ELF-1 (cell line): ENCODE data around the gene INPP5A.
"Not testable (repeated sequence)": the region's sequence is repeated elsewhere in the genome, so short reads cannot be mapped to it uniquely, and the experiment has no call there.

ENCODE experiments used
- DNase-seq: peaks from one replicate; pipeline ENCODE4 v3.0.0-alpha.2; 2016; ENCODE audit warnings: low read depth, low spot score

The INPP5A gene

DNA sequence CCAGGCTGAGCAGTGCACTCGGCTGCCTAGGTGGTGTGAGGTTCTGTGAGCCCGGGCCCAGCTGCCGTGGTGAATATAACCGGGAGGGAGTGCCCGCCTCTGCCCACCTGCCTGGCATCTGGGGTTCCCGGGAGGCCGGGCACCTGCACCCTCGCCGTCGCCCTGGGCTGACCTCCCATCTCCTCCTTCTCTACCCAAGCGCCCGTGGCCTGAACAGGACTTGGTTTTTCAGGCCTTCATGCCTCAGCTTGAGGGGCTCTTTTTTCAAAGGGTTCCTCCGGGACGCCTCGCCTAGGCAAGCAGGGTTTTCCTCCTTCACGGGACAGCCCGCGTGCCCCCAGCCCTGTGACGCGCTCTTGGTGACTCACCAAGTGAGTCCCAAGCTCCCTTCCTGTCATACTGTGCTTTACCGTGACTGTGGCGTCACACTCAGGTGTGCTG is 9.9 kb downstream of the INPP5A start:
- DNase-seq, result no peak

DNA sequence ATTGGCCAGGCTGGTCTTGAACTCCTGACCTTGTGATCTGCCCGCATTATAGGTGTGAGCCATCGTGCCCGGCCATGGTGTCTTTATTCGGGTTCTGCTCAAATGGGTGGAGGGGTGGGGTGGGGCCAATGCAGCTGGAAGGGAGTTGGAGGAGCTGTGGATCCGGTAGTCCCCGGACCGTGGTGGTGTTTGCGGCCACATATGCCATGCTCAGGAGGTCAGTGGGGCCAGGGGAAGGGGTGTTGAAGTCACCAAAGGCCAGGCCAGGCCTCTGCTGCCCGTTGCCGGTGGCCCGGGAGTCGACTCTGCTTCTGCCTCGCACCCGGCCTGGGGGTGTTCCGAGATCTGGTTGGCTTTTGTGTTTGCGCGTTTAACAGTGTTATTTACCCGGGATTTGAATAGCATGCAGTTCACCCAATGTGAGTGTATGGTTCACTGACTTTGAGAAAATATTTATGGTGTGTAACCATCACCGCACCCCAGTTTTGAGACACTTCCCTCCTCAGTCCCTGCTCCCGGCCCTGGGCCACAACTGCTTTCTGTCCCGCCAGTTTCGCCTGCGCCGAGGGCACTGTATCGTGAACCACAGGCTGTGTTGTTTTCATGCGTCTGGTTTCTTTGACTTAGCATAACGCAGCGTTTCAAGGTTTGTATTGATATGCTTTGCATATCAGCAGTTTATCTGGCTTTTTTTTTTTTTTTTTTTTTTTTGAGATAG is 10.7 kb downstream of the INPP5A start:
- DNase-seq, result no peak

DNA sequence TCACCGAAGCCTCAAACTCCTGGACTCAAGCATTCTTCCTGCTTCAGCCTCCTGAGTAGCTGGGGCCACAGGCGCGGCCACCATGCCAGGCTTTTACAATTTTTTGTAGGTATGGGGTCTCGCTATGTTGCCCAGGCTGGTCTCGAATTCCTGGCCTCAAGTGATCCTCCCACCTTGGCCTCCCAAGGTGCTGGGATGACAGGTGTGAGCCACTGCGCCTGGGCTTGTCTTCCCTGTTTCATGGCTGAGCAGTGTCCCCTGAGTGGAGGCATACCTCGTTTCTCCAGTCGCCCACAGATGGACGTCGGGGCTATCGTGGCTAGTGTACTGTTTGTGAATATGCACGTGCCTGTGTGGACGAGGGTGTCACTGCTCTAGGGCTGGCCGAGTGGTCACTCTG is 11.3 kb downstream of the INPP5A start:
- DNase-seq, result no peak

DNA sequence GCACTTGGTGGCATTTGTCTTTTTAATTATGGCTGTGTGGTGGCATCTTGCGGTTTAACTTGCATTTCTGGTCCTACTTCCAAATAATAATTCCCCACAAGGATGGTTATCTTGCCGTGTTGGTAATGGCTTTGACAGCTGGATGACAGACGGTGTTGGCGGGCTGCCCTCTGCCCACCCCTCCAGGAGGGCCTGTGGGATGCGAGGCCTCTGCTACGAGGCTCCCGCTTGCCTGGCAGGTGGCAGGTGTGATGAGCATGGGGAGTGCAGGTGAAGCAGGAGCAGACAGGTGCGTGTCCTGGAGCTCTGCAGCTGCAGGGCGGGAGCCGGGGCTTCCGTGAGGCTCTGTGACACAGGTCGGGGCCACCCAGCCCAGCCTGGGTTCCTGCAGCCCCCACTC is 11.8 kb downstream of the INPP5A start:
- no peak for DNase-seq

DNA sequence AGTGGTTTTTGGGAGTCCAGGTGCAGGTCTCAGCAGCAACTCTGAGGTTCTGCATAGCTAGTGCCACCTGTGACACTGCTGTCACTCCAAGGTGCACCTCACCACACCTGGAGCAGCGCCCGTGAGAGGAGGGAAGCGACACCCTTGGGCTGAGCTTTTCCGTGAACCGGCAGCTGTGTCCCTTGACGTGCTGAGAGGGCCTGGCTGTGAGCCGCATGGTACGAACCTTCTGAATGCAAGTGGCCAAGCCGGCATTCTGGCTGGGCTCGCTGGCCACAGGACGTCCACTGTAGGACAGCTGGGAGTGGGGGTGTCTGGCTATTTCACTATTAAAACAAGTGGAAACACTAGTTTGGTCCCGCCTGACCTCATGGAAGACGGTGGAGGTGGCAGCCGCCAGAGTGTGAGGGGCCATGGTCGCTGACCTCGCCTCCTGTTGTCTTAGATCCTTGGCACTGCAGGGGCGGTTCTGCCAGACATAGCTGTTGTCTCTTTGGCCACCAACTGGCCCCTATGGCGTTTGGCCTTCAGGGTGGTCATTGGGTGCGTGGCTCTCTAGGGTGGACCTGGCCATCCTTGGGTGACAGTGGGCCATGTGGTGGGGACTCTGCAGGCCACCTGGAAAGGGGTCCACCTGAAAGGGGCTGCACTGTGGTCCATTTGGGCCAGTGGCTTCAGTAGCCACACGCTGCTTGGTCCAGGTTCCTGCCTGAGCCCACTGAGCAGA is 12.9 kb downstream of the INPP5A start:
- DNase-seq, result no peak

DNA sequence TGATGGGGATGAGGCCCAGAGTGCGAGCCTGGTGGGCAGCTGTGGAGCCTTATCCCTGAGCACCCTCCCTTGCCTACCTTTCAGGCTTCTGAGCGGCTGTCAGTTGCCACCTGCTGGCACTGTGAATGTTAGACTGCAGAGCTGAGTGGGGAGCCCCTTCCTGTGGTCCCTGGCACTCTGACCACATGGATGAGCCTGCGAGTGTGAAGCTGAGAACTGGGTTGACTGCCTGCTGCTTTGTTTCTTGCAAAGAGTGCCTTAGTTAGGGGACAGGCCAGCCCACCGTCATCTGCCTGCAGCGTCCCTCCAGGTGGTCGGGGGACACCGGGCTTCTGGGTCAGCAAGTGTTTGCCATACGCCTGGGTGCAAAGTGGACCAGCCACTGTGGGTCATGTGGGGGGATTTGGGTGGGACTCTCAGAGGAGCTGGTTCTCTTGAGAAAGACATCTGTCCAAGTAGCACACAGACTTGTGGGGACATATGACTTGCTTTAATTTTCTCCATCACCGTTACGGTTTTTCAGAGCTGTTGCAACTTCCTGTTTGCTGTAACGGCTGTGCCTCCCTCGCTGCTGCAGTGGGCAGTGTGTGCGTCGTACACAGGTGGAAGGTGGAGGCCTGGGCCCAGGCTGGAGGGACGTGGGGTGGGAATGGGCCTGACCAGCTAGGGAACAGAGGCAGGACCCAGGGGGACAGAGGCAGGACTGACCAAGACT is 13.7 kb downstream of the INPP5A start:
- DNase-seq, result no peak

DNA sequence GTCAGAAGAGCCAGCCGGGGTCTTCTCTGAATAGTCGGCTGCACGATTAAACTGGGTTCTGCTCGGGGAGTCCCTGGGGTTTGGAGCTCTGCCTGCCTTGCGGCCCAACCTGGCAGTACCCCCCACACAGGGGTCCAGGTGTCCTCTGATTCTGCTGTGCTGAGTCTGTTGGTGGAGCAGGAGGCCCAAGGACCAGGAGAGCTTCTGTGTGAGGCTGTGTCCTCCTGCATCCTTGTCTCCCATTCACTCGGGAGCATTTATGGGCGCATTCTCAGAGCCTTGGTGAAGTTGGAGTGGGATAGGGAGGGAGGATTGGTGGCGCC is 14.2 kb downstream of the INPP5A start:
- DNase-seq, result no peak

DNA sequence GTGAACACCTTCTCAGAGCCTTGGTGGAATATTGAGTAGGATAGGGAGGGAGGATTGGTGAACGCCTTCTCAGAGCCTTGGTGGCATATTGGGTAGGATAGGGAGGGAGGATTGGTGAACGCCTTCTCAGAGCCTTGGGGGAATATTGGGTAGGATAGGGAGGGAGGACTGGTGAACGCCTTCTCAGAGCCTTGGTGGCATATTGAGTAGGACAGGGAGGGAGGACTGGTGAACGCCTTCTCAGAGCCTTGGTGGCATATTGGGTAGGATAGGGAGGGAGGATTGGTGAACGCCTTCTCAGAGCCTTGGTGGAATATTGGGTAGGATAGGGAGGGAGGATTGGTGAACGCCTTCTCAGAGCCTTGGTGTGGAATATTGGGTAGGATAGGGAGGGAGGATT is 15.0 kb downstream of the INPP5A start:
- not testable (repeated sequence) for DNase-seq

DNA sequence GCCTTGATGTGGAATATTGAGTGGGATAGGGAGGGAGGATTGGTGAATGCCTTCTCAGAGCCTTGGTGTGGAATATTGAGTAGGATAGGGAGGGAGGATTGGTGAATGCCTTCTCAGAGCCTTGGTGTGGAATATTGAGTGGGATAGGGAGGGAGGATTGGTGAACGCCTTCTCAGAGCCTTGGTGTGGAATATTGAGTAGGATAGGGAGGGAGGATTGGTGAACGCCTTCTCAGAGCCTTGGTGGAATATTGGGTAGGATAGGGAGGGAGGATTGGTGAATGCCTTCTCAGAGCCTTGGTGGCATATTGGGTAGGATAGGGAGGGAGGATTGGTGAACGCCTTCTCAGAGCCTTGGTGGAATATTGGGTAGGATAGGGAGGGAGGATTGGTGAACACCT is 16.0 kb downstream of the INPP5A start:
- not testable (repeated sequence) for DNase-seq

DNA sequence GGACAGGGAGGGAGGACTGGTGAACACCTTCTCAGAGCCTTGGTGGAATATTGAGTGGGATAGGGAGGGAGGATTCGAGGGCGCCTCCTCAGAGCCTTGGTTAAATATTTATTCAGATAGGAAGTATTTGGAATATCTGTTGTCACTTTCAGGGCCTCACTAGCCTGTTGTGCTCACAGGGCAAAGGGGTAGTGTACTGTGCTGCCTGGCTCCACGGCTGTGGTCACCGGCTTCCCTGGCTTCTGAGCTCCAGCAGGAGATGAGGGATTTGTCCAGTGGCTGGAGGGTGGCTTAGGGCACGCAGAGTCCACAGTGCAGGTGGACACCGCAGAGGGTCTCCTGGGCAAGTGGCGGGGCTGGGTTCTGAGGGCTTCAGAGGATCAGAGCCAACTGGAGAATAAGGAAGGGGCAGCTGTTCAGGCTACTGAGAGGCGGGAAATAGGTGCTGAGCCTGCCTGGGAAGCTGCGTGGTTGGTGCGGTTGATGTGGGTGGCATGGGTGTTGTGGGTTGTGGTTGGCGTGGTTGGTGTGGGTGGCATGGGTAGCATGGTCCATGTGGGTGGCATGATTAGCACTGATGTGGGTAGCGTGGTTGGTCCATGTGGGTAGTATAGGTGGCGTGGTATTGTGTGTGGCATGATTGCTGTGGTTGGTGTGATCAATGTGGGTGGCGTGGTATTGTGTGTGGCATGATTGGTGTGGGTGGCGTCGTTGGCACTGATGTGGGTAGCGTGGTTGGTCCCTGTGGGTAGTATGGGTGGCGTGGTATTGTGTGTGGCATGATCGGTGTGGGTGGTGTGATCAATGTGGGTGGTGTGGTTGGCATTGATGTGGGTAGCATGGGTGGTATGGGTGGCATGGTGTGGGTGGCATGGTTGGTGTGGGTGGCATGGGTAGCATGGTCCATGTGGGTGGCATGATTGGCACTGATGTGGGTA is 16.7 kb downstream of the INPP5A start:
- no peak for DNase-seq

DNA sequence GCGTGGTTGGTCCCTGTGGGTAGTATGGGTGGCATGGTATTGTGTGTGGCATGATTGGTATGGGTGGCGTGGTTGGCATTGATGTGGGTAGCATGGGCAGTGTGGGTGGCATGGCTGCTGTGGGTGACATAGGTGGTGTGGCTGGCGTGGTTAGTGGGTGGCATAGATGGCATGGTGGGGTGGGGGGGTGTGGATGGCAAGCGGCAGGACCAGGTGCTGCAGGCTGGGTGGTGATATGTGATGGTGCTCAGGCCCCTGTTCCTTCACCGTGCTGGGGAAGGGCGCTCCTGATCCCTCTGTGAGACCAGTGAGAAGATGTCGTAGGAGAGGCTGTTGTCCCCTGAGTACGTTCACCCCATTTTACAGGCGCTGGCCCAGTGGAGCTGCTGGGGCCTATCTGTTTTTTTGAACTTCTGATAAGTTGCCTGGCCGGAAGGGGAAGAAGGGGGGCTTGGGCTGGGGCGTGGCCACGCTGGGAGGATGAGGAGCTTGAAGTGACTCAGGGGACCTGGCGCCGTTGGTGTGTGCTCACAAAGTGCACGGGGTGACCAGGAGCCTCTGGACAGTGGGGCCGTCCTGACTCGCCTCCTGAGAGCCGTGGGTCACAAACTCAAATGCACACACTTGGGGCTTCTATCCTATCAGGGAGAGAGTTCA is 17.5 kb downstream of the INPP5A start:
- DNase-seq, result no peak

DNA sequence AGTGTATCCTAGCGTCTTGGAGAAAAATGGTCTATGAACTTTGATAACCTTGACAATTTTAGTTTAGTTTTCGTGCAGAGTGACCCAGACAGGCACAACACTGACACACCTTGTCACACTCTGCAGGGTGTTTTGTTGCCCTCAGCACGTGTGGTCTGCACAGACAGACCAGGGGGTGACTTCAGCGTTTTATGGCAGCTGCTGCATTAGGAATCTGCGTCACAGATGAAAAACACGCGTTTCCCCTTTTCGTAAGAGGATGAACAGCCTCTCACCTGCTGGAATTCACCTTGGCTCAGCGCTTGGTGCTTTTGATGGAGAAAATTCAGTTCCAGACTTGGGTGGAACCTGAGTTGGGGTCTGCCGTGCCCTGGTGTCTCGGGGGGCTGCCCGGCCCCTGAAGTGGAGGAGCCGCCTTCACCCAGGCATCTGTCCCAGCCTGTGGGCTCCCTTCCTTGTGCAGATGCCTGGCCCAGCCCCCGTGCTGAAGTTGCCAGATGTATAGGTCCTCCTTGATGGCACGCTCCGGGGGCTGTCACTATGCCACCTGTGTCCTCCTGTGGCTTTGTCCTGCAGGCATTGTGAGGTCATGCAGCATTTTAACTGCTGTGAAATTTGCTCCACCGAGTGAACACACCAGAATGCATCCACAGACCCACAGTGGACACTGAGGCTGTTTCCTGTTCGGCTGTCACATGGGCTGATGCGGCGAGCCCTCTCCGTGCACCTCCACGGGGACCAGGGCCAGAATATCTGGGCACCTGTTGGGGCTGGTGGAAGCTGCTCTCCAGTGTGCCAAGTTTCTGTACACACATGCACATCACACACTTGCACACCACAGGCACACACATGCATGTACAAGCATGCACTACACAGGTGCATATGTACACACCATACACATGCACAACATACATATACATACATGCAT is 18.3 kb downstream of the INPP5A start:
- no peak for DNase-seq

DNA sequence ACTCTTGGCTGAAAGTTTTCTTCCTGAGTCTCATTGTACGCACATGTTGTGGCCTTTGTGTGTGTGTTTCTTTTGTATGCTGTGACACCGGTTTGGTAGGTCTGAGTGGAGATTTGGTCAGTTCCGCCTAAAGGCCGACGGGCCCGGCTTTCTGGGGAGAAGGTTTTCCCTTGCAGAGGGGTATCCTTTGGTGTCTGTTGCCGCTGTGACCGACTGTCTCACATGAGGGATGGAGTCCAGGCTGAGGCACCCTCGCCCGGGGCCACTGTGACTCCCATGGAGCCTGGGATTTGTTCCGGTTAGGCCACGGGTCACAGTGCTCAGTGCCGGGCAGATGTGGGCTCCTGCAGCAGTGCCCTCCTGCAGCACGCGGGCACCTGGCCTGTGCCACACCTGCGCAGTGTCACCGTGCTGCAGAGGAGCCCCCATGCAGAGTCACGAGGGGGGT is 19.4 kb downstream of the INPP5A start:
- no peak for DNase-seq

DNA sequence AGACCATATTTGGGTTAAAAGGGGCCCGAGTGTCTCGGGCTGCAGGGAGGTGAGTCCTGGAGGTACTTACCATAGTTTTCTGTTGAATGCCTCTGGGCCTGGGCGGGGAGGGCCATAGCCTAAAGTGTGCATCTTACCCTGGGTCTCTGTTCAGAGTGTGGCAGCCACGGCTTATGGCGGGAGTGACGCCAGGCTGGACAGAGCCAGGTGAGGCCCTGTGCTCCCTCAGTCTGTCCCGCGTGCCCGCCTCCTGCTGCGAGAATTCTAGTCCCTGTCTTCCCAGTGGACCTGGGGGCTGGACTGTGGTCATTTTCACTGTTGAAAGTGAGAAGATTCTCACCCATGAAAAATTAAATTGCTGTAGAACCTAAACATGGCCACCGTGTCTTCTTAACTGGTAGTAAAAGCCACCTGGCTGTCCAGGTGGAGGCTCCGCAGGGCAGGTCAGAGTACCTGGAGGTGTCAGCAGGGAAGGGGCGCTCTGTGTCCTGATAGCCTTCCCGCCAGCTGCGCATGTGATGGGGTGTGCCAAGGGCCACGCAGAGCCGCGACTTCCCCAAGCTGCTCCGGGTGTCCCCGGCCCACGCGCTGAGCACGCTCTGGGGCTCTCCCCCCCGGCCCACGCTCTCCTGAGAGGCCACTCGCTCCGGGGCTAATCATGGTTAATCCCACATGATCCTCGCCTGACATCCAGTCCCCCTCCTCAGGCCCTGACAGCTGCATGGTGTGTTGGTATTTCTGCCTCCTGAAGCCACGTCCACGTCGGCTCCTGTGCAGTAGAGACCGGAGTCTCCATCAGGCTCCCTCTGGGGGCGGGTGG is 20.3 kb downstream of the INPP5A start:
- DNase-seq, result no peak

DNA sequence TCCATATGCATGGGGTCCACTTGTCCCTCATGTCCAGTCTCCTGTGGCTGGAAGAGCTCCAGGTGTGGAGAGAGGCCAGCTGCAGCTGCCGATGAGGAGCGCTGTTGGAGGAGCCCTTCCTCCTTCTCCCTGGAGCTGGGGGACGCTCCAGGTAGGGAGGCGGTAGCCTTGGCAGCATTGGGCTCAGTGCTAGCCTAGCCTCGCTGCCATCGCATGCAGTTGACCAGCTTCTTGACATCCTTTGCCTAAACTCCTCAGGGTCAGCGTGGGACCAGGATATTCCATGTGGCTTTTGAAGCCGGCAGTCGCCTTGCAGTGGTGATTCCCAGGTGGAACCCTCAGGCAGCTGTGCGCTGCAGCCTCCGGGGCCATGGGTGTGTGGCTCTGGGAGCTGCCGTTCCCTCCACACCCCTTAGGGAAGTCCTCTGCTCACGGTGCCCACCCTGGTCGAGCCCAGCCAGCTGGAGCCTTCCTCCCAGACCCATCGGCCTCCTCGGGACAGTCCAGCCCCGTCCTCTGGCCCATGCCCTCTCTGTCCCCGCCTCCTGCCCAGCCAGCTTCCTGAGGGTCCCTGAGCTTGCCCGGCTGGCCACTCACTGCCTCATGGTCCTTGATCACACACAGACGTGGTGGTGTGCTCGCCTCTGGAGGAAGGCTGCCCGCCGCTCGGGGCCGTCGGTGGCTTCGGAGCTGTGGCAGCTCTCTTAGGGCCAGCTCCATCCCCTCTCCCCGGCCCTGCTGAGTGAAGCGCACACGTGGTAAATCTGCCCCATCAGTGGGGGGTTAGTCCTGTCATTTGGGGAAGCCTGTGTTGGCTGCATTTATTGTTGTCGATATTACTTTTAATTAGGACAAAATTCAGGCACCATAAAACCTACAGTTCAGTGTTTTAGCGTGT is 21.2 kb downstream of the INPP5A start:
- no peak for DNase-seq

DNA sequence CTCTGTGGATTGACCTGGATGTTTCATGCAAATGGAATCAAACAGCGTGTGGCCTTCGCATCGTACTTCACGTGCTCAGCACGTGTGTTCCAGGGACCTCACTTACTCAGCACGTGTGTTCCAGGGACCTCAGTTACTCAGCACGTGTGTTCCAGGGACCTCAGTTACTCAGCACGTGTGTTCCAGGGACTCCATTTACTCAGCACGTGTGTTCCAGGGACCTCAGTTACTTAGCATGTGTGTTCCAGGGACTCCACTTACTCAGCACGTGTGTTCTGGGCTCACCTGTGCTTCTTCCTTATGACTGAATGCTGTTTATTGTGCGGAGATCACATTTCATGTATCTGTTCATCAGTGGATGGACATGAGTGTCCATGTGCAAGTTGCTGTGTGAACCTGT is 22.0 kb downstream of the INPP5A start:
- DNase-seq, result no peak

DNA sequence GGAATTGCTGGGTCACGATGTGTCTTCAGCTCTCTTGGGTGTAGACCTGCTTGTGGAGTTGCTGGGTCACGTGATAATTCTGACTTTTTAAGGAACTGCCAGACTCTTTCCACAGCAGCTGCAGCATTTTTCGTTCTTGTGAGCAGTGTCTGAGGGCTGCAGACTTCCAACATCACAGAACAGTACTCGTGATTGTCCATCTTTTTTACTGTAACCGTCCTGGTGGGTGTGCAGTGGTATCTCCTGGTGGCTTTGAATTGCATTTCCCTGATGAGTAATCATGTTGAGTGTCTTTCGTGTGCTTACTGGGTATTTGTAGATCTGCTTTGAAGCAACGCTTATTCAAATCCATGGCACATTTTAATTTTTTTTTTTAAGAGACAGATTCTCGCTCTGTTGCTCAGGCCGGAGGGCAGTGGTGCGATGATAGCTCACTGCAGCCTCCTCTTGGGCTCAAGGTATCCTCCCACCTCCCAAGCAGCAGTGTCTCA is 22.7 kb downstream of the INPP5A start:
- DNase-seq, result no peak
